ENCODE measurements around the gene CSMD2.
"Not testable (repeated sequence)": the region's sequence is repeated elsewhere in the genome, so short reads cannot be mapped to it uniquely, and the experiment has no call there.

CSMD2 gene

GRCh38 chr1:34034036-34034435 is 131.0 kb downstream of the CSMD2 start:
- no CpG with 5 or more reads among the region's 5 CpGs for WGBS (ENCODE audit: insufficient coverage, insufficient read length)

GRCh38 chr1:34029954-34030353 is 135.1 kb downstream of the CSMD2 start:
- Histone ChIP-seq H3K4me3 (ENCODE audit: low read length) (no peak overlapping the region), H3K27ac (ENCODE audit: low read length) (no peak overlapping the region), H3K9me3 (ENCODE audit: control insufficient read depth, insufficient read depth, low read length) (no peaks in the 10 kb centered on the region), H3K4me1 (ENCODE audit: control insufficient read depth, insufficient read depth, low read length) (no peaks in the 10 kb centered on the region), H3K27me3 (ENCODE audit: control insufficient read depth, insufficient read depth, low read length) (no peaks in the 10 kb centered on the region), H3K36me3 (ENCODE audit: control insufficient read depth, insufficient read depth, low read length) (no peaks in the 10 kb centered on the region)
- no peak for DNase-seq (ENCODE audit: low read depth, low spot score)
- WGBS (ENCODE audit: insufficient coverage, insufficient read length): no CpG with 5 or more reads among the region's 2 CpGs

More at GRCh38 chr1:34034036-34034435, 131.0 kb downstream of the CSMD2 start:
- Histone ChIP-seq H3K36me3 (ENCODE audit: control insufficient read depth, insufficient read depth, low read length) (no peaks in the 10 kb centered on the region), H3K4me3 (ENCODE audit: low read length) (no peak overlapping the region), H3K27me3 (ENCODE audit: control insufficient read depth, insufficient read depth, low read length) (no peaks in the 10 kb centered on the region), H3K4me1 (ENCODE audit: control insufficient read depth, insufficient read depth, low read length) (peaks cover 5% of the 10 kb centered on the region; the same call in 1 of the 2 replicates), H3K9me3 (ENCODE audit: control insufficient read depth, insufficient read depth, low read length) (no peaks in the 10 kb centered on the region), H3K27ac (ENCODE audit: low read length) (no peak overlapping the region)
- no peak for DNase-seq (ENCODE audit: low read depth, low spot score)

- no peak overlapping the region for H3K27ac ChIP-seq (ENCODE audit: low read length)
- no peaks in the 10 kb centered on the region for H3K4me1 ChIP-seq (ENCODE audit: control insufficient read depth, insufficient read depth, low read length)
- no peaks in the 10 kb centered on the region for H3K36me3 ChIP-seq (ENCODE audit: control insufficient read depth, insufficient read depth, low read length)
- no peaks in the 10 kb centered on the region for H3K27me3 ChIP-seq (ENCODE audit: control insufficient read depth, insufficient read depth, low read length)
- WGBS (ENCODE audit: insufficient coverage, insufficient read length): no CpG with 5 or more reads among the region's 3 CpGs
- no peak for DNase-seq (ENCODE audit: low read depth, low spot score)
- H3K9me3 ChIP-seq (ENCODE audit: control insufficient read depth, insufficient read depth, low read length): no peaks in the 10 kb centered on the region
- H3K4me3 ChIP-seq (ENCODE audit: low read length): no peak overlapping the region
Measured at GRCh38 chr1:34029515-34029914, 135.5 kb downstream of the CSMD2 start.

- Histone ChIP-seq H3K36me3 (ENCODE audit: control insufficient read depth, insufficient read depth, low read length) (no peaks in the 10 kb centered on the region), H3K27me3 (ENCODE audit: control insufficient read depth, insufficient read depth, low read length) (no peaks in the 10 kb centered on the region), H3K9me3 (ENCODE audit: control insufficient read depth, insufficient read depth, low read length) (no peaks in the 10 kb centered on the region), H3K4me3 (ENCODE audit: low read length) (no peak overlapping the region), H3K27ac (ENCODE audit: low read length) (no peak overlapping the region), H3K4me1 (ENCODE audit: control insufficient read depth, insufficient read depth, low read length) (no peaks in the 10 kb centered on the region)
- DNase-seq (ENCODE audit: low read depth, low spot score): no peak
- WGBS (ENCODE audit: insufficient coverage, insufficient read length): no CpG with 5 or more reads among the region's 11 CpGs
Measured at GRCh38 chr1:34028381-34029055, 136.5 kb downstream of the CSMD2 start.

GRCh38 chr1:34025675-34026074 is 139.4 kb downstream of the CSMD2 start:
- DNase-seq (ENCODE audit: low read depth, low spot score): no peak
- Histone ChIP-seq H3K4me1 (ENCODE audit: control insufficient read depth, insufficient read depth, low read length) (no peaks in the 10 kb centered on the region; the same call in 1 of the 2 replicates), H3K4me3 (ENCODE audit: low read length) (no peak overlapping the region), H3K9me3 (ENCODE audit: control insufficient read depth, insufficient read depth, low read length) (no peaks in the 10 kb centered on the region), H3K27ac (ENCODE audit: low read length) (no peak overlapping the region), H3K36me3 (ENCODE audit: control insufficient read depth, insufficient read depth, low read length) (no peaks in the 10 kb centered on the region), H3K27me3 (ENCODE audit: control insufficient read depth, insufficient read depth, low read length) (no peaks in the 10 kb centered on the region)
- no CpG with 5 or more reads among the region's 3 CpGs for WGBS (ENCODE audit: insufficient coverage, insufficient read length)

- H3K4me1 ChIP-seq (ENCODE audit: control insufficient read depth, insufficient read depth, low read length): peaks cover 7% of the 10 kb centered on the region; the same call in 1 of the 2 replicates
- H3K27me3 ChIP-seq (ENCODE audit: control insufficient read depth, insufficient read depth, low read length): no peaks in the 10 kb centered on the region
- no peak overlapping the region for H3K27ac ChIP-seq (ENCODE audit: low read length)
- DNase-seq (ENCODE audit: low read depth, low spot score): no peak
- no peak overlapping the region for H3K4me3 ChIP-seq (ENCODE audit: low read length)
- no CpG with 5 or more reads among the region's 4 CpGs for WGBS (ENCODE audit: insufficient coverage, insufficient read length)
- H3K9me3 ChIP-seq (ENCODE audit: control insufficient read depth, insufficient read depth, low read length): no peaks in the 10 kb centered on the region
- H3K36me3 ChIP-seq (ENCODE audit: control insufficient read depth, insufficient read depth, low read length): no peaks in the 10 kb centered on the region
Measured at GRCh38 chr1:34024485-34024884, 140.5 kb downstream of the CSMD2 start.

- Histone ChIP-seq H3K4me3 (ENCODE audit: low read length) (no peak overlapping the region), H3K27me3 (ENCODE audit: control insufficient read depth, insufficient read depth, low read length) (no peaks in the 10 kb centered on the region), H3K27ac (ENCODE audit: low read length) (no peak overlapping the region), H3K36me3 (ENCODE audit: control insufficient read depth, insufficient read depth, low read length) (no peaks in the 10 kb centered on the region), H3K9me3 (ENCODE audit: control insufficient read depth, insufficient read depth, low read length) (no peaks in the 10 kb centered on the region), H3K4me1 (ENCODE audit: control insufficient read depth, insufficient read depth, low read length) (peaks cover 9% of the 10 kb centered on the region; the same call in 1 of the 2 replicates)
- DNase-seq (ENCODE audit: low read depth, low spot score): no peak
- no CpG with 5 or more reads among the region's 7 CpGs for WGBS (ENCODE audit: insufficient coverage, insufficient read length)
Measured at GRCh38 chr1:34019741-34020552, 145.1 kb downstream of the CSMD2 start.

- no CpG with 5 or more reads among the region's 2 CpGs for WGBS (ENCODE audit: insufficient coverage, insufficient read length)
- Histone ChIP-seq H3K4me1 (ENCODE audit: control insufficient read depth, insufficient read depth, low read length) (peaks cover 9% of the 10 kb centered on the region; the same call in 1 of the 2 replicates), H3K4me3 (ENCODE audit: low read length) (no peak overlapping the region), H3K36me3 (ENCODE audit: control insufficient read depth, insufficient read depth, low read length) (no peaks in the 10 kb centered on the region), H3K9me3 (ENCODE audit: control insufficient read depth, insufficient read depth, low read length) (no peaks in the 10 kb centered on the region), H3K27me3 (ENCODE audit: control insufficient read depth, insufficient read depth, low read length) (no peaks in the 10 kb centered on the region), H3K27ac (ENCODE audit: low read length) (no peak overlapping the region)
- DNase-seq (ENCODE audit: low read depth, low spot score): no peak
Measured at GRCh38 chr1:34018285-34018684, 146.7 kb downstream of the CSMD2 start.

- not testable (repeated sequence) for DNase-seq (ENCODE audit: low read depth, low spot score); H3K4me3 ChIP-seq (ENCODE audit: low read length); H3K27ac ChIP-seq (ENCODE audit: low read length); H3K36me3 ChIP-seq (ENCODE audit: control insufficient read depth, insufficient read depth, low read length); H3K4me1 ChIP-seq (ENCODE audit: control insufficient read depth, insufficient read depth, low read length); H3K27me3 ChIP-seq (ENCODE audit: control insufficient read depth, insufficient read depth, low read length); H3K9me3 ChIP-seq (ENCODE audit: control insufficient read depth, insufficient read depth, low read length)
- WGBS (ENCODE audit: insufficient coverage, insufficient read length): no CpG with 5 or more reads among the region's 3 CpGs
Measured at GRCh38 chr1:34016281-34016680, 148.7 kb downstream of the CSMD2 start.

- no peaks in the 10 kb centered on the region; the same call in 1 of the 2 replicates for H3K4me1 ChIP-seq (ENCODE audit: control insufficient read depth, insufficient read depth, low read length)
- no peak overlapping the region for H3K27ac ChIP-seq (ENCODE audit: low read length)
- WGBS (ENCODE audit: insufficient coverage, insufficient read length): no CpG with 5 or more reads among the region's 11 CpGs
- no peaks in the 10 kb centered on the region for H3K36me3 ChIP-seq (ENCODE audit: control insufficient read depth, insufficient read depth, low read length)
- H3K9me3 ChIP-seq (ENCODE audit: control insufficient read depth, insufficient read depth, low read length): no peaks in the 10 kb centered on the region
- H3K27me3 ChIP-seq (ENCODE audit: control insufficient read depth, insufficient read depth, low read length): no peaks in the 10 kb centered on the region
- DNase-seq (ENCODE audit: low read depth, low spot score): no peak
- no peak overlapping the region for H3K4me3 ChIP-seq (ENCODE audit: low read length)
Measured at GRCh38 chr1:34013958-34014737, 150.9 kb downstream of the CSMD2 start.

Measured in iPS DF 6.9 (cell line).